Endothelial cell of hepatic sinusoid (primary cell): Measurements from ENCODE around the gene COL18A1.
"Not testable (repeated sequence)": the region's sequence is repeated elsewhere in the genome, so short reads cannot be mapped to it uniquely, and the experiment has no call there.

Experiments used
- in situ Hi-C: cut with HindIII; loops from 2 replicates; pipeline ENCODE4 v1.10.0; 2017; ENCODE audit warnings: low sequenced_read_pairs

The COL18A1 gene

DNA sequence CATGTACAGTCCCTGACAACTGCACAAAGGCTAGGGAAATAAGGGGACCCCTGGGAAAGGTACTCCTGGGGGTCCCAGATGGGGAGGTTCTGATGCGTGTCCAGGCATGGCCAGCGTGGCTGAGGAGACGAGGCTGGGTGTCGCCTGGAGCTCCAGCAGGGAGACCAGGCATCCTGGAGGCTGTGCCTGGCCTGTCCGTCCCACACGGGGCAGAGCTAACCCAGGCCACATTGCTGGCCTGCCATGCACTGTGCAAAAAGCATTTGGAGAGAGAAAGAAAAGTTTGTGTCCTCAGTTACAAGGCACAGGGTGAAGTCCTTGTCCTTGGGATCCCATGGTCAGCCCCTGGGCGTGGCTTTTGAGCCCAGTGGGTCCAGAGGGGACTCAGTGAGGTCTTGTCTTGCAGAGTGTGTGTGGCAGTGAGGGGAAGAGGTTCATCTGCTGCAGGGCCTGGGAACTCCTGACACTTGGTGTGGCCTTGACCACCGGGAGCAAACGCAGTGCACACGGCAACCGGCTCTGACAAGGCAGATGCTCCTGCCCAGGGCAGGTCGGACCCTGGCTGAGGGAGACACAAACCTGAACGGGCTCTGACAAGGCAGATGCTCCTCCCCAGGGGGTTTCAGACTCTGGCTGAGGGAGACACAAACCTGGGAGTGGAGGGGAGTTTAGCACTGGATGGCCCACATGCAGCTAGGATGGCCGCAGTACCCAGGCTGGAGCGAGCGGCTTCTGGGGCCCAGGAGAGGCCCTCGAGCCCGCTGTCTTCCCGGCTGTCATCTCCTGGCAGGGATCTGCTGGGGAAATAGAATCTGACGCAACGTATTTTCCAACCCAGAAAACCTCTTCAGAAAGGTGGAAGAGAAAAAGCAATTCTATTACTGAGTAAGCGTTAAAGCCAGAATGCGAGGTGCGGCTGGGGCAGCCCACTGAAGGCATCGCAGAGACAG is 37.3 kb upstream of the COL18A1 start:
- in situ Hi-C loops, result no loop called here

DNA sequence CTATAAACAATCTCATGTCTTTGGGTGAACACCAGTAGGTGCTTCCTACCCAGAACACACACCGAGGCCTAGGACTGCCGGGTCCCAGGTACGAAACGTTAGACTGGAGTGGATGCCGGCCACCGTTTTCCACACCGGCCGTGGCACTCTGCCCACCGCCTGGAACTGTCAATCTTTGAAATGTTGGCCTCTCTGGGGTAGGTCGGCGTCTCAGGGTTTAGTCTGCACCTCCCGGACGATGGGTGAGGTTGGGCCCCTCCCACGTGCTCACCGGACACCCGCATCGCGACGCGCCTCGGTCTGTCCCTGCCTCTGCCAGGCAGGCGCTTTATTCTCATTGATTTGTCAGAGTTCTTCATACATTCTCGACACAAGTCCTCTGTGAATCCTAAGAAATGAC is 35.9 kb upstream of the COL18A1 start:
- in situ Hi-C loops, result not testable (repeated sequence)

DNA sequence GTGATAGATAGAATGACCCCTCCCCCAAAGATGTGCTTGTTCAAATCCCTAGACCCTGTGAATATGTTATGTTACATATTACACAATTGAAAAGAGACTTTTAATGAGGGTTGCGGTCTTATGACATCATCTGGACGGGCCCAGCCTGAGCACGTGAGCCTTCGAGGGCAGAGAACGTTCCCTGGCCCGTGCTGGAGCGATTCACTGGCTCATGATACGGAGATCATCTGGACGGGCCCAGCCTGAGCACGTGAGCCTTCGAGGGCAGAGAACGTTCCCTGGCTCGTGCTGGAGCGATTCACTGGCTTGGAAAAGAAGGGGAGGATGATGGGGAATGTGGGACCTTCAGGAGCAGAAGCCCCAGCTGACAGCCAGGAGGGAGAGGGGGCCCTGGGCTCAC is 34.4 kb upstream of the COL18A1 start:
- in situ Hi-C loops, result no loop called here

DNA sequence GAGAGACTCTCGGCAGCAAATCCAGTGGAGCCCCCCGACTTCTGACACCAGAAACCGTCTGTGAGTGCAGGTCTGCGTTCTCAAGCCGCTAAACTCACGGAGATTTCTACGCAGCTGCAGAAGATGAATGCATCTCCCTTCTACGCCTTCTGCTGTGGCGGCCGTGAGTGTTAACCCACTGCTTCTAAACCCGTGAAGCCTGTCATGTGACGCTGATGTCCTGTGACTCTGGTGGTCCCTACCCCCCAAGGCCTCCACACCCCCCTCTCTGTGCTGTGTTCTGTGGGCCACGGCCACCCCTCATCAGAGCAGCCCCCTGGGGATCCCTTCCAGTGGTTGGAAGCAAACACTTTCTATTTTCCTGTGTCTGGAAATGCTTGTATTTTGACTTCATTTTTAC is 33.9 kb upstream of the COL18A1 start:
- in situ Hi-C loops, result no loop called here

DNA sequence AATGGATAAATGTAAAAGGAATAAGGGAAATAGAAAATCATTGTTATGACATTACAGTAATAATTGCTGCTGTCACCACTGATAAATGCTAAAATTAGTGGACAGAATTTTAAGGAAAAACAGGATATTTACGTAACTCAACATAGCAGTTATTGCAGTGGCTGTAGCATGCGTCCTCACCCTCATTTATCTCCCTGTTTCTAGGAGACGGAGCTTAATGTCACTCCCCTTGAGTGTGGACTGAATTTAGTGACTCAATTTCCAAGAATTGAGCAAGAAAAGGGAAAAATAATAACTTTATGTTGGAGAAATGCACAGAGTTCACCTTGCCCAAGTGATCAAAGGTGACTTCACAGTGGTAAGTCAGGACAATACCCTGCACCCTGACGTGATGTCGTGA is 33.3 kb upstream of the COL18A1 start:
- in situ Hi-C loops, result no loop called here

DNA sequence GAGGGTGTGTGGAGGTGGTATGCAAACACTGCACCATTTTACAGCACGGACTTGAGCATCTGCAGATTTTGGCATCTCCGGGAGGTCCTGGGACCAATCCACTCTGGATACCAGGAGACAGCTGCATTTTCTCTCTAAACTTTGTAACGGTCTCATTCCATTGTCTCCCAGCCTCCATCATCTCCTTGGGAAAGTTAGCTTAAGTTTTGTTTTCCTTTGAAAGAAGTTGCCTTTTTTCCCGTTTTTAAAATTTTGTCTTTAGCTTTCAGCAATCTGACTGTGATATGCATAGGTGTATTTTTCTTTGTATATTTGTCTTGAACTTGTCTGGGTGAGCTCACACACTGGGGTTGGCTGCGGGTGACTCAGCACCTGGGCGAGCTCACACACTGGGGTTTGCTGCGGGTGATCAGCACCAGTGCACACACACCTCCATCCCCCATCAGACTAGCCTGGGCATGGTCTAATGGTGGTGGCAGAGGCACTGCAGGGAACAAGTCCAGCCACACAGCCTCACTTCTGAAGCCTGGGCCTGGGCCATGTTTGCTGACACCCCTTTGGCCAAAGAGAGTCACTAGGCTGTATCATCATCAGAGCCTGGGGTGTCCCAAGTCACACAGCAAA is 32.1 kb upstream of the COL18A1 start:
- in situ Hi-C loops, result no loop called here

DNA sequence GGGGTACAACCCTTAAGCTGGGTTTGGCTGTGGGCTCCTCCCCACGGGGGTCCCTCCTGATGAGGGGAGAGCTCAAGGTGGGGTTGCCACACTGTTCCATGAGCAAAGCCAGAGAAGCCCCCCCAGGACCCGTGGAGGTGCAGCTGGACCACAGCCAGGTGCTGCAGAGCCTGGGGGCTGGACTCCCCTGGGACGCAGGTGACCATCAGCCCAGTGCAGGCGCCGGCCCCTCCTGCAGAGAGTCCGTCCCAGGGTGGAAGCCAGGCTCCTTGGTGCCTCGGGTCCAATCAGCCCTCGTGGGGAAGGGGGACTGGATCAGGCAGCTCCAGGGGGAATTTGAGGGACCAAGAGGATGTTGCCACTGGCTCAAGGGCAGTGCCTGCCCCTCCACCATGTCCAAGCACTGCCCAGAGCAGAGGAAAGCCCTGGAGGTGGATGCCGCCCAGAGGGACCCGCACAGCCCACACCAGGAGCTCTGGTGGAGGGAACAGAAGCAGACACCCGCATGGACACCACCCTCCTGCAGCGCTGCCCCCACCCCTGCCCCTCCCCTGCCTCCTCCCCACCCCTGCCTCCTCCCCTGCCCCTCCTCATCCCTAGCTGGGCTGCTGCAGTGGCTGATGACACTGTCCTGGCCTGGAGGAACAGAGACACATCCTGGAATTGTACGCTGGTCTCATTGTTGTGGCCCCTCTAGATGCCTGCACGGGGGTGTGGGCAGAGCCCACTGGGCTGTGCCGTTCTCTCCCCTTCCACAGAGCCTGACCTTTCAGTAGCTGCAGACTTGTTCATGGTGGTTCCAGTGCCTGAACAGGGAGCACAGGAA is 30.8 kb upstream of the COL18A1 start:
- in situ Hi-C loops, result no loop called here

DNA sequence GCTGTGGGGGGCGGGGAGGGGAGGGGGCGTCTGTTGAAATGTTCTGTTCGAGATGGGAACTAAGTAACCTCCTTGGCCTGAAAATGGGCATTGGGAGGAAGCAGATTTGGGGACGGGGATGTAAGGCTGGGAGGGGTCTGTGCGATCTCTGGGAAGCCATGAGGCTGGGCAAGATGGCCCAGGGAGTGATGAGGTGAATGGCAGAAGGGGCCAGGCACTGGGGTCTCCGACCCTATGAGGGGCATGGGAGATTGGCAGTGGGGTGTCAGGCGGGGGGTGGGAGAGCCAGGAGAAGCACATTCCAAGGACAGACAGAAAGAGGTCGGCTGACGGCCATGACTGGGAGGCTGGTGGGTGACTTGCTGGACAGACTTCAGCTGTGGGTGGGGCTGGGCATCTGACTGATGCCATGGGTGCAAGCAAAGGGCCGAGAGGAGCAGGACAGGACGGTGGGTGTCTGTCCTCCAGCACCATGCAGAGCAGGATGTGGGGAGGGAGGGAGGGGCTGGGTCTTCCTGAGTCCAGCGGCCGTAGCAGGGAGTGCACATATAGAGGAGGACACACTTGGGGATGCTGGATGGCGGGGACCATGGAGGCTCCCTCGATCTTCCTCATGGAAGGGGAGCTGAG is 30.0 kb upstream of the COL18A1 start:
- in situ Hi-C loops, result no loop called here

DNA sequence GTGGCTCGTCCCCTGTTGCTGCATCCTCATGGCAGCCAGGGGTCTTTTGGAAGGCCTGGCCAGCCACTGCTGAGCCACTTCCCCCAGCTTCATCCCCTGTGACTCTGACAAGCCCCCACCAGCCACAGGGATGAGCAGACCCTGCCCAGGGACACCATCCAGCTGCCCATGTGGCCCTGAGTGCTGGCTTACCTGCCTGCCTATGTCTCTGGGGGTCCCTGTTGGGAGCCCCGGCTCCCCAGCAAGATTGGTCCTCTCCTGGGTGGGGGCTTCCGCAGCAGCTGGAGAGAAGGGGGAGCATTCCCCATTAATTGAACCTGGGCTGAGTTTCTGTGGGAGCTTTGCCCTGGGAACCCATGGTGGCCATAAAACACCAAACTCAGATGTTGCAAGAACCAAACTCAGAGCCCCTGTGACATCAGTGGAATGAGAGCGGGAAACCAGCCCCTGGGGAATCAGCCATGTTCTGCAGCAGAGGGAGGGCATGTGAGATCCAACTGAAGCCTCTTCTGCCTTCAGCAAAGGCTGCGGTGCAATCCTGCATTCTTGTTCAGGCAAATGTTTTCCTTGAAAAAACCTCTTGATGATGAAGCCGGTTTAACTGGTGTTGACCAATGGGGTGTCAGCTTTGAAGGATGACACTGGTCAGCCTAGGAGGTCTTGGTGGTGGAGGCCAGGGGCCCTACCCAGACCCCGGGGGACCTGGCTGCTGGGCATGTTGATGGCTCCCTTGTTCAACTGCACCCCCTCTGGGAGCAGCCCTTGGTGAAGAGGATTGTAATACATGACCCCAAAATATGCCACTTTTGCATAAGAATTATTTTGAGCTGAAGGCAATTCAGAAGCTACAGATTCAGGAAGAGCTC is 28.3 kb upstream of the COL18A1 start:
- in situ Hi-C loops, result no loop called here

DNA sequence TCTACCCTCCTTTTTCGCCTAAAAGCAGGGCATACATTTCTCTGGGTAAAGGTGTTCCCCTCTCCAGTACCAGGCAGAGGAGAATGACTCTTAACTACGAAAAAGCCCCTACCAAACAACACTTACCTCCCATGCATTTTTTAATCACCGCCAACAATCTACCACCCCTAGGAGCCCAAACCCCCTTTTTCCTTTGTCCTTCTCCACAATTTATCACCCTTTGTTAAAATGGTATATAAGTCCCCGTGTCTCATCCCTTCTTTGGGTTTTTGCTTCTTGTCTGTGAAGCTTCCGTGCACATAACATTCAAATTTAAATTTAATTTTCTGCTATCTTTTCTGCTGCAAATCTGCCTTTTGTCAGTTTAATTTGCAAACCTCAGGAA is 27.6 kb upstream of the COL18A1 start:
- in situ Hi-C loops, result no loop called here

DNA sequence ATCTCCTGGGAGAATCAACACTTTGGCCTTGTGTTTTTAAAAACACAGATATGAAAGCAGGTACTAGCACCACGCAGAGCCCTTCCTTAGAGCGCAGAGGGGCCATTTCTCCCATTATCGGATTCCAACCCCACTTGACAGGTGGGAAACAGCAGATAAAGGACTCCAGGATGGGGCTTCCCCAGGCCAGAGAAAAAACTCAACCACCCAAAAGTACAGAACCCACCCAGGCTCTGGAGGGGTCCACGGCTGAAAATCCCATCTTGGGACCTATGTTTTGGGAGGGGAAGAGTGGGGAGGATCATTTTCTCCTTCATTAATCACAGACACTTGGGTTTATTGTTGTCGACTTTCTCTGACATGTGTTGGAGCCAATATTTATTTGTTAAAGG is 27.1 kb upstream of the COL18A1 start:
- in situ Hi-C loops, result no loop called here

DNA sequence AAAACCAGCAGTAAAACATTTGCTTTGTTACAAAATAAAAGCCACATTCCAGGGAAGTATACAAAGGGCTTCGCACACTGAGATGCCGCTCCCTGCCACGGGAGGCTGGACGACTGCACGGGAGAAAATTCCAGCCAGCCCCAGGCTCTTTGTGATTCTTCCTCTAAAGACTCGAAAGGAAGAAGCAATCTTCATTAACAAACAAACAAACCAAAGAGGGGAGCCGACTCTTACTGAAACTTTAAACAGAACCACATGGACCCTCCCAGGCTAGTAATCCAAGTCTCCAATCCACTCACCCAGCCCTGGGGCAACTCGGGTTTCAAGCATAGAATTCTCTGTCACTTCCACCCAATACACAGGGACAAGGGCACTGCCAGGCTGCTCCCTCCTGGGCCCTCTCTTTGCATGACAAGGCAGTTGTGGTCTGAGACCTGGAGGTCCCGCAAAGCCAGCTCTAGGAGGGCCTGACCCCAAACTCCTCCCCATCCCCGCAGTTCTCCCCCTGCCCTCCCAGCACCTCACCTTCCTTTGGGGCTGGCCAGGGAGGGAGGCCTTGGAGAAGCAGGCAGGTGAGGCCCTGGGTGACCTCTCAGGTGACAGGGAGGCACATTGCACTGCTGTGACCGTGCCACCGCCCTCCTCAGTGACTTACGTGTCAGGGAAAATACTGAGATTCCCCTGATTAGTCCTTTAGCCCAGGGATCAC is 26.6 kb upstream of the COL18A1 start:
- in situ Hi-C loops, result no loop called here

DNA sequence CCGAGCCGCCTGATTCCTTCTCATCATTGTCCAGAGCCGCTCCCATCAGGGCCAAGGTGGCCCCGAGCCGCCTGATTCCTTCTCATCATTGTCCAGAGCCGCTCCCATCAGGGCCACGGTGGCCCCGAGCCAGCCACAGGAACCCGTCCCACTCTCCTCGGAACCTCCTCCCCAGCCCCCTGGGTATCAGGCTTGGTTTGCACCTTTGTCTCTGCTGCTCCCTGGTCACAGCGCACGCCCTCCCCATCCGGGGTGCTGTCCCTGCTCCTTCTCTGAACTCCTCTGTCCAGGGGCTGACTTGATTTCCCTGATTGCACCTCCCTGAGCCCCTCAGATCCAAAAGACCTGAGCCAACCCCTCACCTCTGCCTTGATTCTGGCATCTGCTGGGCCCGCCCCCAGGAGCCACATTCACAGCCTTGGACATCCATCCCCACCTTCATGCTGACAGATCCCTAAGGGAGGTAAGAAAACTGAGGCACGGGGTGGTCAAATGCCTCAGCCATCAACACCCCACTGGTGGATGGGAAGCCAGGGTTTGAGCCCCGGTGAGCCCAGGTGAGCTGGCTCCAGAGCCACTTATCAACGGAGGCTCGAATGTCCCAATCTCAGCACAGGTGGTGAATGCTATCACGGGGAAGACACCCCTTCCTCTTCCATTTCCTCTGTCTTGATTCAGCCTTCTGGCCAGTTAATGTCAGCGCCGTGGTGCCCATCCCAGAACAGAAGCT is 25.6 kb upstream of the COL18A1 start:
- in situ Hi-C loops, result no loop called here

DNA sequence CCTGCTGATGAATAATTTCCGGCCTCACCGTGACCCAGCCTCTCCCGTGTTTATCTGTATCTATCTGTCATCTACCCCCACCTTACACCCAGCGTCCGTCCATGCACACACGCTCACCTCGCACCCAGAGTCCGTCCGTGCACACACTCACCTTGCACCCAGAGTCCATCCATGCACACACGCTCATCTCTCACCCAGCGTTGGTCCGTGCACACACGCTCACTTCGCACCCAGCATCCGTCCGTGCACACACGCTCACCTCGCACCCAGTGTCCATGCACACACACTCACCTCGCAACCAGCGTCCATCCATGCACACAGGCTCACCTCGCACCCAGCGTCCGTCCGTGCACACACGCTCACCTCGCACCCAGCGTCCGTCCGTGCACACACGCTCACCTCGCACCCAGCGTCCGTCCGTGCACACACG is 25.0 kb upstream of the COL18A1 start:
- in situ Hi-C loops, result no loop called here

DNA sequence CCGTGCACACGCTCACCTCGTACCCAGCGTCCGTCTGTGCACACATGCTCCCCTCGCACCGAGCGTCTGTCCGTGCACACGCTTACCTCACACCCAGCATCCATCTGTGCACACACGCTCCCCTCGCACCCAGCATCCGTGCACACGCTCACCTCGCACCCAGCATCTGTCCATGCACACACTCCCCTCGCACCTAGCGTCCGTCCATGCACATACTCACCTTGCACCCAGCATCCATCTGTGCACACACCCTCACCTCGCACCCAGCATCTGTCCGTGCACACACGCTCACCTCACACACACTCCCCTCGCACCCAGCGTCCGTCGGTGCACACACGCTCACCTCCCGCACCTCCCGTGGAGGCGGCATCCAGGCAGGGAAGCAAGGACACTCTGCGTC is 24.4 kb upstream of the COL18A1 start:
- in situ Hi-C loops, result no loop called here

DNA sequence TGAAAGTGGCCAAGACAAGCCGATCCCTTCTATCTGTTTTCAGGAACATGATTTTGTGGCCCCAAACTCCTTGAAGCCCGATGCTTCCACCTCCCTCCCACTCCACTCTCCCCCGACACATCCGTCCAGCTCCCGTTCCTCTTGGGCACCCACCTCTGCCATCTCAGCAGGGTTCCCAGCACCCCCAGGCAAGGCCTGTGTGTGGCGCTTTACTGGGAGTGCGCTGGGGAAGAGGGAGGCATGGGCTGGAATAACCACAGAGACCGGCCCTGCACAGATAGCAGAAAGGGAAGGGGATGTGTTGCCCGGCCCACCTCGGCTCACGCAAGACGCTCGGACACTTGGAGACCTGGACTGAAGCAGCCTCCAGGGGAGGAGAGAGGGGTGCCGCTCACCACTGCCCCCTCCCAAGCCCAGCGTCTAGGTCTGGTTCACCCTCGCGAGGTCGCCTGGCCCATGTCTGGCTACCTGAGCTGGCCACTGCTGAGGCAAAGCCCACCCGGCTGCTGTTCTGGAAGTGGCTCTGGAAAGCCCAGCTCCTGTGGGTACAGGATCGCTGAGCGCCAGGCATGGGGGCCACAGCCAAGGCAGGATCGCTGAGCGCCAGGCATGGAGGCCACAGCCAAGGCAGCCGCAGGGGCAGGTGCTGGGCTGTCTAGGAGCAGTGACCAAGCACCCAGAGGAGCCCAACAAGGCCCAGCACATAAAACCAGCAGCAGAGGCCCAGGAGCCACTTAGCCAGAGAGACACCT is 23.8 kb upstream of the COL18A1 start:
- in situ Hi-C loops, result no loop called here

DNA sequence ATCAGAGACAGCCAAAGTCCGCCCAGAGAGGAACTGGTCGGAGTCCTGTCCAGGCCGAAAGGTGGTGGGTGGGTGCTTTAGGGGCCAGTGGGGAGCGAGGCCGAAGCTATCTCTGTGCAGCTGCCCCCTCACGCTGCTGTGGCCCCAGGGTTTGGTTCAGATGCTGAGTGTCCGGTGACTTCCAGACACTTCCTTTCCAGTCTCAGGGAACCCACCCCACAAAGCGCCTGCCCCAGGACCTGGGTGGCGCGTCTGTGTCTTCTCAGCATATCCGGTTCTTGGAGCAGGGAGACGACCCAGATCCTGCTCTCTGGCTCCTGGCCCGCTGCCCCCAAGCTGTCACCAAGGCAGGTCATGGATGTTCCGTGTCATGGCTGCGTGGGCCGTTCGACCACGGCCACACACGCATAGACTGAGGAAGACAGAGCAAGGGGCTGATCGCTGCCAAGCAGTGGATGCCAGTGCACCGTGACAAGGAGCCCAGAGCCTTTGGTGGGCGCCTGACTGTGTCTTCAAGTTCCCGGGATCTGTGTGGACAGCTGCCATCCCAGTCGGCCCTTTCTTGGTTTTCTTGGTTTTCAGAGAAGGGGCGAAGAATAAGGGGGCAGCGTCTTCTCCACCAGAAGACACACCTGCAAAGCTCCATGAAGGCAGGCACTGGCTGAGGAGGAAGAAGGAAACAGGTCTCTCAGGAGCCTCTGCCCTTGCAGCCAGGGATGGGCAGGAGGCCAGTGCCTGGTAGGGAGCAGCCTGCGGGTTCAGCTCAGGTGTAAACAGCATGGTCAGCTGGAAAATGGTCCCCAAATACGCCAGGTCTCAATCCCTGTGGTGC is 22.9 kb upstream of the COL18A1 start:
- in situ Hi-C loops, result no loop called here

DNA sequence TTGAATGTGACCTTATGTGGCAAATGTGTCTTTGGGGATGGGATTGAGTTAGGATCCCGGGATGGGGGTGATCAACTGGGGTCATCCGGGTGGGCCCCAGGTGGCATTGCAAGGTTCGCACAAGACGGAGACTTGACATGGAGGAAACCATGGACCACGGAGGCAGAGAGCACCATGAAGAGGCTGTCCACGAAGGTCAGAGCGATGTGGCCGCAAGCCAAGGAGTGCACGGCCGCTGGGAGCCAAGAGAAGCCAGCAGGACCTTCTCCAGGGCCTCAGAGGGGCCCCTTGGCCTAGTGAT is 22.3 kb upstream of the COL18A1 start:
- in situ Hi-C loops, result no loop called here
